Measurements from ENCODE around the gene ZRANB1.

ZRANB1 gene

GRCh38 chr10:124996127-124996853, 54.4 kb downstream of the ZRANB1 start:
- no peak for DNase-seq

- no peak for DNase-seq
Measured at GRCh38 chr10:124996854-124997215, 54.9 kb downstream of the ZRANB1 start.

- DNase-seq, result no peak
Measured at GRCh38 chr10:124997306-124997705, 55.4 kb downstream of the ZRANB1 start.

GRCh38 chr10:124997771-124998623, 56.1 kb downstream of the ZRANB1 start:
- no peak for DNase-seq

GRCh38 chr10:124998624-124999291, 56.8 kb downstream of the ZRANB1 start:
- no peak for DNase-seq

- no peak for DNase-seq
Measured at GRCh38 chr10:124999433-125000365, 57.8 kb downstream of the ZRANB1 start.

- DNase-seq, result no peak
Measured at GRCh38 chr10:125000366-125001312, 58.7 kb downstream of the ZRANB1 start.

GRCh38 chr10:125001313-125002046, 59.6 kb downstream of the ZRANB1 start:
- no peak for DNase-seq

- DNase-seq, result no peak
Measured at GRCh38 chr10:125002047-125002422, 60.1 kb downstream of the ZRANB1 start.

GRCh38 chr10:125002423-125003145, 60.7 kb downstream of the ZRANB1 start:
- no peak for DNase-seq

- no peak for DNase-seq
Measured at GRCh38 chr10:125003146-125003900, 61.4 kb downstream of the ZRANB1 start.

GRCh38 chr10:125003901-125004467, 62.1 kb downstream of the ZRANB1 start:
- DNase-seq, result no peak

- DNase-seq, result no peak
Measured at GRCh38 chr10:125004571-125005311, 62.8 kb downstream of the ZRANB1 start.

GRCh38 chr10:125005312-125006187, 63.6 kb downstream of the ZRANB1 start:
- no peak for DNase-seq

GRCh38 chr10:125006188-125006680, 64.3 kb downstream of the ZRANB1 start:
- no peak for DNase-seq

- no peak for DNase-seq
Measured at GRCh38 chr10:125006921-125007426, 65.1 kb downstream of the ZRANB1 start.

- DNase-seq, result no peak
Measured at GRCh38 chr10:125007436-125007835, 65.5 kb downstream of the ZRANB1 start.
